HEK293T (cell line): ENCODE results near the gene GREM2.

Experiments
- CTCF ChIA-PET: fragments of 350-600 bp; formaldehyde crosslinking; extraction: SDS; loops from one replicate; lab custom pipeline; 2021; ENCODE audit warnings: antibody characterized with exemption, inconsistent platforms; lab: Yijun Ruan, JAX
- POLR2A ChIA-PET: fragments of 350-600 bp; formaldehyde crosslinking; extraction: SDS; loops from one replicate; lab custom pipeline; 2020; ENCODE audit warnings: antibody characterized with exemption, inconsistent platforms; lab: Yijun Ruan, JAX
- DNase-seq: peaks from one replicate; pipeline ENCODE4 v3.0.0; 2012; ENCODE audit warnings: mixed read lengths; ENCODE audit errors: extremely low spot score
- ARNT ChIP-seq: fragments of 450-650 bp; IDR thresholded peaks from 2 replicates; pipeline ENCODE4 v1.6.1; 2017; ENCODE audit warnings: mild to moderate bottlenecking
- BHLHE40 ChIP-seq: fragments of 450-650 bp; IDR thresholded peaks from 2 replicates; pipeline ENCODE4 v1.6.1; 2016; ENCODE audit warnings: mild to moderate bottlenecking, moderate library complexity, borderline replicate concordance
- CTBP1 ChIP-seq: fragments of 450-650 bp; IDR thresholded peaks from 2 replicates; pipeline ENCODE4 v1.6.1; 2016; ENCODE audit warnings: borderline replicate concordance
- ELF4 ChIP-seq: fragments of 450-650 bp; IDR thresholded peaks from 2 replicates; pipeline ENCODE4 v1.6.1; 2017; ENCODE audit warnings: antibody characterized with exemption
- FOXA1 ChIP-seq: fragments of 450-650 bp; IDR thresholded peaks from 2 replicates; pipeline ENCODE4 v1.6.1; 2016; ENCODE audit warnings: mild to moderate bottlenecking
- FOXK2 ChIP-seq: fragments of 450-650 bp; IDR thresholded peaks from 2 replicates; pipeline ENCODE4 v1.6.1; 2016; ENCODE audit warnings: mild to moderate bottlenecking
- FOXM1 ChIP-seq: fragments of 450-650 bp; IDR thresholded peaks from 2 replicates; pipeline ENCODE4 v1.6.1; 2017; ENCODE audit warnings: mild to moderate bottlenecking, borderline replicate concordance
- HDGF ChIP-seq: fragments of 450-650 bp; IDR thresholded peaks from 2 replicates; pipeline ENCODE4 v1.6.1; 2017; ENCODE audit warnings: antibody characterized with exemption, borderline replicate concordance
- L3MBTL2 ChIP-seq: fragments of 450-650 bp; conservative IDR thresholded peaks from 2 replicates; pipeline ENCODE4 v1.6.1; 2016; ENCODE audit warnings: mild to moderate bottlenecking
- LEF1 ChIP-seq: fragments of 450-650 bp; IDR thresholded peaks from 2 replicates; pipeline ENCODE4 v1.6.1; 2017; ENCODE audit warnings: mild to moderate bottlenecking, borderline replicate concordance
- NFRKB ChIP-seq: fragments of 450-650 bp; IDR thresholded peaks from 2 replicates; pipeline ENCODE4 v1.6.1; 2016; ENCODE audit warnings: mild to moderate bottlenecking, moderate library complexity
- PKNOX1 ChIP-seq: fragments of 450-650 bp; IDR thresholded peaks from 2 replicates; pipeline ENCODE4 v1.6.1; 2016
- SP1 ChIP-seq: fragments of 450-650 bp; IDR thresholded peaks from 2 replicates; pipeline ENCODE4 v1.6.1; 2017
- SUZ12 ChIP-seq: fragments of 450-650 bp; IDR thresholded peaks from 2 replicates; pipeline ENCODE4 v1.6.1; 2016; ENCODE audit warnings: mild to moderate bottlenecking
- TARDBP ChIP-seq: fragments of 450-650 bp; IDR thresholded peaks from 2 replicates; pipeline ENCODE4 v1.6.1; 2016
- ZNF384 ChIP-seq: fragments of 450-650 bp; IDR thresholded peaks from 2 replicates; pipeline ENCODE4 v1.6.1; 2016

GREM2 gene

GRCh38 chr1:240609527-240610060 lies 2.4 kb downstream of the GREM2 start:
- ChIA-PET POLR2A (interaction anchor here (1.3 kb wide), 1 partner anchor 518 kb away, joined by 3 read pairs; the partner anchor contains the start of gene FMN2), CTCF (interaction anchor here (1.4 kb wide), 1 partner anchor 13 kb away, joined by 5 read pairs; no protein-coding TSS in a partner anchor)
- TF ChIP-seq NFRKB (no peak), BHLHE40 (no peak), L3MBTL2 (no peak), CTBP1 (no peak)
- DNase-seq: no peak

GRCh38 chr1:240608707-240609106 lies 3.2 kb downstream of the GREM2 start:
- ChIA-PET POLR2A (no interaction called here), CTCF (interaction anchor here (0.7 to 1.4 kb wide), 10 partner anchors 9 to 583 kb away, joined by 3 to 5 read pairs (median 3); no protein-coding TSS in a partner anchor)
- peak; percentile 45 for DNase-seq
- TF ChIP-seq SP1 (no peak), FOXA1 (no peak), L3MBTL2 (0 out of 2 replicates have a peak, but pooled peaks have one; percentile 15), PKNOX1 (no peak), ELF4 (no peak), CTBP1 (no peak)

- CTCF ChIA-PET: interaction anchor here (1.2 kb wide), 1 partner anchor 11 kb away, joined by 3 read pairs; no protein-coding TSS in a partner anchor
- TF ChIP-seq L3MBTL2 (no peak), BHLHE40 (no peak), SUZ12 (no peak), CTBP1 (no peak), HDGF (no peak), PKNOX1 (no peak), LEF1 (no peak), FOXM1 (no peak), FOXK2 (no peak), ELF4 (no peak), ZNF384 (no peak), TARDBP (no peak), SP1 (no peak), NFRKB (no peak), FOXA1 (no peak), ARNT (no peak)
- DNase-seq: no peak
- POLR2A ChIA-PET: no interaction called here
Observed at GRCh38 chr1:240607006-240607405, 4.9 kb downstream of the GREM2 start.

GRCh38 chr1:240602189-240602588 lies 9.8 kb downstream of the GREM2 start:
- TF ChIP-seq PKNOX1 (no peak), SP1 (no peak), BHLHE40 (no peak), L3MBTL2 (no peak)
- ChIA-PET POLR2A (no interaction called here), CTCF (interaction anchor here (1.1 kb wide), 1 partner anchor 12 kb away, joined by 3 read pairs; no protein-coding TSS in a partner anchor)
- no peak for DNase-seq

GRCh38 chr1:240599830-240600229 lies 12.1 kb downstream of the GREM2 start:
- ChIA-PET CTCF (interaction anchor here (0.6 kb wide), 1 partner anchor 8 kb away, joined by 3 read pairs; no protein-coding TSS in a partner anchor), POLR2A (no interaction called here)
- no peak for TF ChIP-seq HDGF
- no peak for TF ChIP-seq FOXA1
- TF ChIP-seq PKNOX1: no peak
- TF ChIP-seq ARNT: no peak
- TF ChIP-seq LEF1: no peak
- TF ChIP-seq L3MBTL2: no peak
- TF ChIP-seq BHLHE40: no peak
- no peak for TF ChIP-seq CTBP1
- TF ChIP-seq SUZ12: no peak
- no peak for TF ChIP-seq SP1
- no peak for TF ChIP-seq NFRKB
- no peak for TF ChIP-seq ELF4
- no peak for DNase-seq

- CTCF ChIA-PET: interaction anchor here (0.6 kb wide), 1 partner anchor 9 kb away, joined by 3 read pairs; no protein-coding TSS in a partner anchor
- POLR2A ChIA-PET: no interaction called here
- no peak for DNase-seq
- TF ChIP-seq FOXA1 (no peak), NFRKB (no peak), SP1 (no peak), CTBP1 (no peak), FOXM1 (no peak), ARNT (no peak), LEF1 (no peak), ZNF384 (no peak), FOXK2 (no peak), ELF4 (no peak), TARDBP (no peak), L3MBTL2 (no peak), BHLHE40 (no peak), HDGF (no peak), PKNOX1 (no peak), SUZ12 (no peak)
Observed at GRCh38 chr1:240599299-240599698, 12.7 kb downstream of the GREM2 start.
